Esophagus squamous epithelium (tissue), 5 donors: ENCODE data around the gene PIP5K1B. TPM values are rescaled to one million over a fixed set of nuclear protein-coding genes. Genes with fewer than 3 reads are reported as not detected.

Experiments
- DNase-seq: peaks from one replicate; lab custom pipeline; 2025; lab: John Stamatoyannopoulos, UW
- H3K27ac ChIP-seq, 4 donors: fragments of 200-600 bp; sonication (generic); one replicate each; pipeline ENCODE4 v1.5.1; 2016 to 2019; ENCODE audit warnings: mild to moderate bottlenecking in 1 of 4
- H3K27me3 ChIP-seq, 4 donors: fragments of 200-600 bp; sonication (generic); 1 replicate in 3 of 4; 2 replicates in 1 of 4; pipeline versions ENCODE4 v1.5.1 to v1.6.0; 2017 to 2021; ENCODE audit warnings: antibody characterized with exemption in 1 of 4
- H3K36me3 ChIP-seq, 3 donors: fragments of 200-600 bp; sonication (generic); one replicate each; pipeline ENCODE4 v1.5.1; 2016 to 2019
- H3K4me1 ChIP-seq, 3 donors: fragments of 200-600 bp; sonication (generic); one replicate each; pipeline ENCODE4 v1.5.1; 2017 to 2019
- H3K4me3 ChIP-seq, 4 donors: fragments of 200-600 bp; sonication (generic); 1 replicate in 3 of 4; 2 replicates in 1 of 4; pipeline ENCODE4 v1.5.1; 2016 to 2019; ENCODE audit warnings: mild to moderate bottlenecking in 2 of 4, moderate library complexity in 1 of 4
- H3K9me3 ChIP-seq, 3 donors: fragments of 200-600 bp; sonication (generic); one replicate each; pipeline ENCODE4 v1.5.1; 2016 to 2019
- CTCF ChIP-seq, 6 experiments: fragments of 450-650 bp in 4 of 6; fragments of 200-600 bp in 2 of 6; sonication (generic) in 2 of 6; IDR thresholded peaks; one replicate each; pipeline ENCODE4 v1.5.1; 2016 to 2019; ENCODE audit warnings: antibody characterized with exemption in 6 of 6, mild to moderate bottlenecking in 4 of 6, moderate library complexity in 4 of 6
- POLR2A ChIP-seq, 4 donors: fragments of 450-650 bp; IDR thresholded peaks; one replicate each; pipeline ENCODE4 v1.6.1; 2017; ENCODE audit warnings: antibody characterized with exemption in 4 of 4, mild to moderate bottlenecking in 4 of 4, moderate library complexity in 3 of 4
- WGBS, 2 donors: methylation state at CpG; one replicate each; pipeline ENCODE4 v1.1.5; 2018; 5-methylcytosine and 5-hydroxymethylcytosine counted together
- intact Hi-C: fragments of 100-400 bp; cut with DNase I; formaldehyde crosslinking; loops from one replicate; pipeline ENCODE4 v1.15.0; 2022
- total RNA-seq, 4 donors: library from RNA; depleted of rRNA; stranded (reverse); fragments of >200 nt; gene quantifications; one replicate each; pipeline ENCODE4 v1.1.0, GENCODE V29; 2016
- donor health status: DM: yes; HTN: yes; CAD: no.

PIP5K1B gene
- total RNA-seq, 4 donors from 2014 or later = 0.38 to 0.97 (median 0.56) TPM; not detected in 1

DNA sequence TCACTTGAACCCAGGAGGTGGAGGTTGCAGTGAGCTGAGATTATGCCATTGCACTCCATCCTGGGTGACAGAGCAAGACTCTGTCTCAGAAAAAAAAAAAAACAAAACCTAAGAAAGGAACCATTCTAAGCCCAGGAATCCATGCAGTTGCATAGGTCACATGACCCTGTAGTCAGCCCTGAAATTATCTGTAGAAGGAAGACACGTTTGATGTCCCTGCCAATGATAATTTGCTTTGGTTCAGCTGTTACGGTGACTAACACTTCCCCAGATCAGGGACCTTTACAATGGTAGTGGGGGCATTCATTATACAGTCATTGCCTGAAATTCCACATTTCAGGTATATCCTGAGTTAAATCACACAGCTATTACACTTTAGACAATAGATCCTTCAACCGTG lies 258.4 kb downstream of the PIP5K1B start:
- H3K27ac ChIP-seq = no peak overlapping the region
- H3K36me3 ChIP-seq = no peaks in the 10 kb centered on the region
- no peaks in the 10 kb centered on the region for H3K9me3 ChIP-seq
- H3K4me1 ChIP-seq = no peaks in the 10 kb centered on the region
- DNase-seq = no peak
- H3K4me3 ChIP-seq = no peak overlapping the region
- 49 to 73% methylated on average over 3 of the region's 3 CpGs for WGBS, 2 donors
- no peaks in the 10 kb centered on the region for H3K27me3 ChIP-seq
- TF ChIP-seq POLR2A (IDR thresholded peaks at IDR 0.05) (no peak), CTCF (IDR thresholded peaks at IDR 0.05) (no peak)
- intact Hi-C loops = no loop called here

- H3K4me3 ChIP-seq = no peak overlapping the region
- H3K9me3 ChIP-seq = no peaks in the 10 kb centered on the region
- no peak for DNase-seq
- no peaks in the 10 kb centered on the region for H3K27me3 ChIP-seq
- TF ChIP-seq CTCF (IDR thresholded peaks at IDR 0.05) (no peak), POLR2A (IDR thresholded peaks at IDR 0.05) (no peak)
- intact Hi-C loops = no loop called here
- H3K4me1 ChIP-seq = no peaks in the 10 kb centered on the region
- H3K36me3 ChIP-seq = no peaks in the 10 kb centered on the region
- WGBS, 2 donors = 30 to 44% methylated on average over 2 to 3 of the region's 3 CpGs
- H3K27ac ChIP-seq = no peak overlapping the region
Observed at GRCh38 chr9:68964102-68964541, 259.1 kb downstream of the PIP5K1B start.

GRCh38 chr9:68964765-68965164 lies 259.7 kb downstream of the PIP5K1B start:
- 57 to 63% methylated on average over 3 of the region's 3 CpGs for WGBS, 2 donors
- Histone ChIP-seq H3K4me3 (no peak overlapping the region), H3K36me3 (no peaks in the 10 kb centered on the region), H3K27me3 (no peaks in the 10 kb centered on the region), H3K4me1 (no peaks in the 10 kb centered on the region), H3K27ac (no peak overlapping the region), H3K9me3 (no peaks in the 10 kb centered on the region)
- intact Hi-C loops = no loop called here
- TF ChIP-seq CTCF (IDR thresholded peaks at IDR 0.05) (no peak), POLR2A (IDR thresholded peaks at IDR 0.05) (no peak)
- DNase-seq = no peak

- no peaks in the 10 kb centered on the region for H3K36me3 ChIP-seq
- no peak overlapping the region for H3K27ac ChIP-seq
- no peaks in the 10 kb centered on the region for H3K4me1 ChIP-seq
- H3K27me3 ChIP-seq = no peaks in the 10 kb centered on the region
- no peak for DNase-seq
- intact Hi-C loops = no loop called here
- no peaks in the 10 kb centered on the region for H3K9me3 ChIP-seq
- TF ChIP-seq CTCF (IDR thresholded peaks at IDR 0.05) (no peak), POLR2A (IDR thresholded peaks at IDR 0.05) (no peak)
- no peak overlapping the region for H3K4me3 ChIP-seq
- WGBS, 2 donors = 71 to 86% methylated on average over 1 of the region's 1 CpG
Observed at GRCh38 chr9:68966496-68966944, 261.5 kb downstream of the PIP5K1B start.

- WGBS, 2 donors = 54 to 56% methylated on average over 1 of the region's 1 CpG
- TF ChIP-seq POLR2A (IDR thresholded peaks at IDR 0.05) (no peak), CTCF (IDR thresholded peaks at IDR 0.05) (no peak)
Observed at GRCh38 chr9:68967800-68968199, 262.8 kb downstream of the PIP5K1B start.

More at GRCh38 chr9:68967800-68968199, 262.8 kb downstream of the PIP5K1B start:
- Histone ChIP-seq H3K36me3 (no peaks in the 10 kb centered on the region), H3K4me1 (no peaks in the 10 kb centered on the region), H3K4me3 (no peak overlapping the region), H3K27me3 (no peaks in the 10 kb centered on the region), H3K9me3 (no peaks in the 10 kb centered on the region), H3K27ac (no peak overlapping the region)
- intact Hi-C loops = no loop called here
- no peak for DNase-seq
